Neuron (in vitro differentiated cells): ENCODE measurements around the gene B4GALT3.

Experiments used
- H2AFZ ChIP-seq: one replicate; pipeline ENCODE4 v1.6.1; 2013; ENCODE audit warnings: low read depth, mild to moderate bottlenecking, inconsistent platforms, low read length, moderate library complexity
- H3K27me3 ChIP-seq: one replicate; pipeline ENCODE4 v1.6.1; 2013; ENCODE audit warnings: low read length; ENCODE audit not compliant: insufficient read depth
- H3K36me3 ChIP-seq: one replicate; pipeline ENCODE4 v1.6.1; 2013; ENCODE audit warnings: low read length; ENCODE audit not compliant: insufficient read depth
- H3K4me1 ChIP-seq: one replicate; pipeline ENCODE4 v1.6.1; 2013; ENCODE audit warnings: low read length; ENCODE audit not compliant: insufficient read depth
- H3K4me3 ChIP-seq: 2 replicates; pipeline ENCODE4 v1.5.1; 2013; ENCODE audit warnings: mild to moderate bottlenecking, low read length, moderate library complexity
- H3K9me3 ChIP-seq: one replicate; pipeline ENCODE4 v1.6.1; 2013; ENCODE audit warnings: low read length

B4GALT3 gene

GRCh38 chr1:161159913-161160243 lies 17.4 kb downstream of the B4GALT3 start:
- Histone ChIP-seq H3K4me1 (peaks cover 14% of the 10 kb centered on the region), H3K27me3 (no peaks in the 10 kb centered on the region), H3K4me3 (peak overlapping the region; percentile 63), H3K9me3 (no peaks in the 10 kb centered on the region), H2AFZ (peak overlapping the region; percentile 74), H3K36me3 (peaks cover 39% of the 10 kb centered on the region)

DNA sequence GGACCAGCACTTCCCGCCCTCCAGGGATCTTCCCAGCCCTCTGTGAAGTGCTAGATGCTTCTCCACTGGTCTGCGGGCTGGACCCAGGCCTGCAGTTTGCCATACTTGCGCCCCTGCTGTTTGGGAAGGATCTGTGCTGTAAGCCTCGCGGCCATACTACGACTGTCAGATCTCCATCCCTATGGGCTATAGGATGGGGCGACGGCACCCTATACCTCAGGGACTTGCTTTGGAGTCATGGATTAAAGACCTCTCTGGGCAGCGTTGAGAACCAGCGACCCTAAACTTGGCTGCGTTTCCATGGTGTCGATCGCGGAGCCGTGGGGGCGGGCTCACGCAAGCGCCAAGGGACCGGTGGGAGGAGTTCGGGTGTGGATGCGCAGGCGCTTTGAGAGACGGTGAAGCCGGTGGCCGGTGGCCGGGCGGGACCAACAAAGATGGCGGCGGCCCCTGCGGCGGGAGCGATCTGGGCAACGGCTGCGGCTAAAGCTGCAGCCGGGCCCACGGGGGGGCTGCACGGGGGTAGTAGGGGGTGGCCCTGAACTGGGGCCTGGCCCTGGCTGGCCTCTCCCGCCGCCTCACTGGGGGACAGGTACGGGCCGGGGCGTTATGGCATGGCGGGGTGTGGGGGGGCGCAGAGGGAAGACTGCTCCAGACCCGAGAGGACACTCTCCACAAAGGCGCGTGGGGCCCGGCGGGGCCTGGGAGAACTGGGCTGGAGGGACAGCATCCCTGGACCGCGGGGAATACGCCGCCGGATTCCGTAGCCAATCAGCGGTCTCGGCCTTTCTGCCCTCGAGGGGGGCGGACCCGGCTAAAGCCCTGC lies 18.0 kb downstream of the B4GALT3 start, which contains the start of gene USP21:
Gene USP21, plus strand, starts transcription at position 414 of the 826 bp plus-strand sequence. CDS start 1,141 bp downstream, outside the sequence.
- H3K27me3 ChIP-seq, result no peaks in the 10 kb centered on the region
- H3K4me1 ChIP-seq, result peaks cover 14% of the 10 kb centered on the region
- no peaks in the 10 kb centered on the region for H3K9me3 ChIP-seq
- H3K36me3 ChIP-seq, result peaks cover 39% of the 10 kb centered on the region
- peak within 1 kb of the TSS; percentile 74 for H2AFZ ChIP-seq
- H3K4me3 ChIP-seq, result peak within 1 kb of the TSS; percentile 63

- Histone ChIP-seq H3K36me3 (peaks cover 34% of the 10 kb centered on the region), H3K4me3 (peak overlapping the region; percentile 63), H3K27me3 (no peaks in the 10 kb centered on the region)
Measured at GRCh38 chr1:161158316-161159010, 18.8 kb downstream of the B4GALT3 start.

DNA sequence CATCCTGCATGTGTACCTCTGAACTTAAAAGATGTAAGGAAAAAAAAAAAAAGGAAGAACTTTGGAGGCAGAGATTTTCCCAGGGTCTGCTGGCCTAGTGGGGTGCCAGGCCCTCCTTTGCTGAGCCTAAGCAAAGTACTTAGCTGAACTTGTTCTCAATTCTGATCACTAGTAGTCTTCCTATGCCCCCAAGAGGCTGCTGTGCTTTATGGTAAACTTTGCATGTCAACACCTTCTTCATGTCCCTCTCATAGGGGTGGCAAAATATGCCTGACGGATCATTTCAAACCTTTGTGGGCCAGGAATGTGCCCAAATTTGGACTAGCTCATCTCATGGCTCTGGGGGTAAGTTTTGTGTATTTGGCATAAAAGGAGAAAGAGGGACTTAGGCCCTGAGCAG lies 19.4 kb downstream of the B4GALT3 start:
- Histone ChIP-seq H3K27me3 (no peaks in the 10 kb centered on the region), H3K4me3 (no peak overlapping the region), H2AFZ (no peak overlapping the region), H3K9me3 (no peaks in the 10 kb centered on the region), H3K36me3 (peaks cover 31% of the 10 kb centered on the region), H3K4me1 (peaks cover 18% of the 10 kb centered on the region)

More at GRCh38 chr1:161158316-161159010, 18.8 kb downstream of the B4GALT3 start:
- H3K4me1 ChIP-seq, result peaks cover 14% of the 10 kb centered on the region
- H3K9me3 ChIP-seq, result no peaks in the 10 kb centered on the region
- peak overlapping the region; percentile 74 for H2AFZ ChIP-seq

DNA sequence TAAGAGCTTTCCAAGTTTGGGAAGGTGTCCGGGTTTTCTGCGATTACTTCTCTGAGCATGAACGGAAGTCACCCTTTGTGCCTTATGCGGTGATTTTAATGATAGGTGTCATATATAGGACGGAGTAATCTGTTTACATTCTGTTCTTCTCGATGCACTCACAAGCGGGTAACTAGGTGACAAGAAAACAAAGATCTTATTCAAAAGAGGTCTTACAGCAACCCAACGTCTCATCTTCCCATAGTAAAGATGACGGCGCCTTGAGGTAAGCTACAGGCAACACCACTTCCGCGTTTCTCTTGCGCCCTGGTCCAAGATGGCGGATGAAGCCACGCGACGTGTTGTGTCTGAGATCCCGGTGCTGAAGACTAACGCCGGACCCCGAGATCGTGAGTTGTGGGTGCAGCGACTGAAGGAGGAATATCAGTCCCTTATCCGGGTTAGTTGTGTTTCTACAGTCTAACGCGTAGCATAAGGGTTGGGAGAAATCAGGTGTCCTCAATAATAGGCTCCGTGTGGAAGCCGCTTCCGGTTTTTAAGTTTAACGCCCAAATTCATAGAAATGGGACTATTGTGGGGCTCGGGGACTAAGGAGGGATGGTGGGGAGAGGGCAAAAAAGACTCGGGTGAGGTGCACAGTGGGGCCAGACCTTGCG lies 23.5 kb downstream of the B4GALT3 start, which contains the start of gene UFC1:
Gene UFC1, plus strand, starts transcription at position 297 of the 656 bp plus-strand sequence. Its CDS starts 20 bp downstream, at position 317.
- Histone ChIP-seq H3K9me3 (no peaks in the 10 kb centered on the region), H3K4me1 (peaks cover 7% of the 10 kb centered on the region), H2AFZ (peak within 1 kb of the TSS; percentile 38), H3K27me3 (no peaks in the 10 kb centered on the region), H3K36me3 (peaks cover 9% of the 10 kb centered on the region), H3K4me3 (peak within 1 kb of the TSS; percentile 77)

GRCh38 chr1:161153176-161153575 lies 24.1 kb downstream of the B4GALT3 start:
- Histone ChIP-seq H3K27me3 (no peaks in the 10 kb centered on the region), H3K36me3 (peaks cover 3% of the 10 kb centered on the region), H3K4me1 (peaks cover 3% of the 10 kb centered on the region), H2AFZ (no peak overlapping the region), H3K4me3 (peak overlapping the region; percentile 77), H3K9me3 (no peaks in the 10 kb centered on the region)

DNA sequence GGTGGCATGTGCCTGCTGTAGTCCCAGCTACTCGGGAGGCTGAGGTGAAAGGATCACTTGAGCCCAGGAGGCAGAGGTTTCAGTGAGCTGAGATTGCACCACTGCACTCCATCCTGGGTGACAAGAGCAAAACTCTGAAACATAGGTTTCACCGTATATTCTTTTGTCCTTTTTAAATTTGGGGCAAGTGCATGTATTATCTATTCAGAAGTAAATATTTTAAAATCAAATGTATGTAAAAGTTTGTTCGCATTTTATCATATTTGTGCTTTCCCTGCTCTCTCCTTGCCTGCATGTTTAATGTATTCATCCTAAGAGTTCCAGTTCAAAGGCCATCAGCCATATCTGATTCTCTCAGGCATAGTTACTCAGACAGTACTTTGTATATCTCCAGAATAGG lies 31.5 kb downstream of the B4GALT3 start:
- H3K4me3 ChIP-seq, result no peak overlapping the region
- H2AFZ ChIP-seq, result no peak overlapping the region
- no peaks in the 10 kb centered on the region for H3K36me3 ChIP-seq
- no peaks in the 10 kb centered on the region for H3K27me3 ChIP-seq
- no peaks in the 10 kb centered on the region for H3K9me3 ChIP-seq
- H3K4me1 ChIP-seq, result no peaks in the 10 kb centered on the region

- H3K36me3 ChIP-seq, result no peaks in the 10 kb centered on the region
- H3K9me3 ChIP-seq, result no peaks in the 10 kb centered on the region
- no peaks in the 10 kb centered on the region for H3K4me1 ChIP-seq
- H3K27me3 ChIP-seq, result no peaks in the 10 kb centered on the region
- H2AFZ ChIP-seq, result no peak overlapping the region
- H3K4me3 ChIP-seq, result no peak overlapping the region
Measured at GRCh38 chr1:161140755-161141400, 36.4 kb downstream of the B4GALT3 start.

DNA sequence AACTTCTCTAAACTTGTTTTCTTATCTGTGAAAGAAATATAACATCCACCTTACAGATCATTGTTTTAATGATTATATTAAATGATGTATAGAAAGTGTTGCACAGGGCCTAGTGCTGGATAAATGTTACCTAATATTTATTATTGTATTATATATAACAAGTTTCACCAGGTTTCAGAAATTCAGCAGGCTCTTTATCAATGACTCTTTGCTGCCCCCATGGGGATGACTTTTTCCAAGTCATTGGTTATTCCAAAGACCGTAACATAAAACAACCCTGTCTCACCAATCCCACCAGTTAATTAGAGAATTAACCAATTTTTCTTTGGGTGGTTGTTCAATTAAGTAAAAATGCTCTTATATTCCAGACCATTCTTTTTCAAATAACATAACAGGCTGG lies 37.5 kb downstream of the B4GALT3 start:
- no peaks in the 10 kb centered on the region for H3K27me3 ChIP-seq

DNA sequence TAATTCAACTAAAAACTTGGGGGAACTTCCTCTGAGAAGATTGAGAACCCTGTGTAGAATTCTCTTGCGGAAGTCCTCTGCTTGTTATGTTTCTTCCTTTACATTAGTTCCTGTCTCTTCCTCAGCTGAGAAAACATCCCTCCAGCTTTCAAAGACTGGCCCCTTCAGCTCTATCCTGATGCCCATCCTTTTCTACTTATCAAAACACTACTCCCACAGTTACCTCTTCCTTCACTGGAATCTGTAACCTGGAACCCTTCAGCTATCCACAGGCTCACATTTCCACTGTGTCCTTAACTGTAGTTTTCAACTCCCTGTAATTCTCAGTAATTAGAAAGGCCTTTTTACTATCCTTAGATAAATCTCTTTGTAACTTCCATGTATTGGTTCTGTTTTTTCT lies 38.9 kb downstream of the B4GALT3 start:
- H2AFZ ChIP-seq, result no peak overlapping the region
- no peaks in the 10 kb centered on the region for H3K9me3 ChIP-seq
- H3K4me1 ChIP-seq, result peaks cover 4% of the 10 kb centered on the region
- no peaks in the 10 kb centered on the region for H3K27me3 ChIP-seq
- no peaks in the 10 kb centered on the region for H3K36me3 ChIP-seq
- H3K4me3 ChIP-seq, result no peak overlapping the region

More for the DNA sequence above, 37.5 kb downstream of the B4GALT3 start:
- H3K9me3 ChIP-seq, result no peaks in the 10 kb centered on the region
- no peak overlapping the region for H3K4me3 ChIP-seq
- H3K36me3 ChIP-seq, result no peaks in the 10 kb centered on the region
- H2AFZ ChIP-seq, result no peak overlapping the region
- no peaks in the 10 kb centered on the region for H3K4me1 ChIP-seq

GRCh38 chr1:161137881-161138280 lies 39.4 kb downstream of the B4GALT3 start:
- Histone ChIP-seq H3K27me3 (no peaks in the 10 kb centered on the region), H3K4me3 (no peak overlapping the region), H2AFZ (no peak overlapping the region), H3K36me3 (no peaks in the 10 kb centered on the region), H3K9me3 (no peaks in the 10 kb centered on the region), H3K4me1 (peaks cover 4% of the 10 kb centered on the region)

GRCh38 chr1:161133220-161133740 lies 44.0 kb downstream of the B4GALT3 start:
- H3K27me3 ChIP-seq, result no peaks in the 10 kb centered on the region
- H3K9me3 ChIP-seq, result no peaks in the 10 kb centered on the region
- peak overlapping the region; percentile 80 for H3K4me3 ChIP-seq
- peaks cover 17% of the 10 kb centered on the region for H3K36me3 ChIP-seq
- peak overlapping the region; percentile 48 for H2AFZ ChIP-seq
- H3K4me1 ChIP-seq, result peaks cover 23% of the 10 kb centered on the region
